Smooth muscle cell of the coronary artery (primary cell): Measurements from ENCODE around the gene SLC31A2. TPM values are rescaled to one million over a fixed set of nuclear protein-coding genes. Genes with fewer than 3 reads are reported as not detected.

ENCODE experiments used
- total RNA-seq: library from RNA; depleted of rRNA; stranded (reverse); fragments of >200 nt; gene quantifications from 2 replicates; pipeline ENCODE4 v1.2.3, GENCODE V29; 2014; ENCODE audit warnings: low replicate concordance

The SLC31A2 gene
- total RNA-seq: 5.1 and 18.4 TPM in 2 replicates

GRCh38 chr9:113150670-113151611, at the start of gene SLC31A2:
Gene SLC31A2, plus strand, starts transcription at chr9:113151007. Its CDS starts 68 bp downstream, at chr9:113151075.

Other genes with a start within 250 kb of the SLC31A2 start
- gene ZNF883, start 138.8 kb upstream of the SLC31A2 start, total RNA-seq: 2.6 and 4.0 TPM in 2 replicates
- gene ZFP37, start 94.3 kb upstream of the SLC31A2 start, total RNA-seq: 2.1 TPM in 2 replicates
- gene FKBP15, start 70.3 kb downstream of the SLC31A2 start, total RNA-seq: 11.5 and 14.8 TPM in 2 replicates
- gene SLC31A1, start 70.5 kb downstream of the SLC31A2 start, total RNA-seq: 14.5 and 21.0 TPM in 2 replicates
- gene CDC26, start 124.6 kb downstream of the SLC31A2 start, total RNA-seq: 41.2 and 54.1 TPM in 2 replicates
- gene PRPF4, start 124.7 kb downstream of the SLC31A2 start, total RNA-seq: 18.1 and 22.4 TPM in 2 replicates
- not detected in 2 replicates for gene RNF183, start 152.4 kb downstream of the SLC31A2 start, total RNA-seq
- 0.83 and 5.3 TPM in 2 replicates for gene WDR31, start 189.3 kb downstream of the SLC31A2 start, total RNA-seq
- gene BSPRY, start 198.5 kb downstream of the SLC31A2 start, total RNA-seq: not detected in 2 replicates
- gene HDHD3, start 226.0 kb downstream of the SLC31A2 start, total RNA-seq: 5.0 and 6.2 TPM in 2 replicates